IMR-90 (cell line): ENCODE results near the gene TMEM132A. TPM values are rescaled to one million over a fixed set of nuclear protein-coding genes. Genes with fewer than 3 reads are reported as not detected.

Experiments
- ATAC-seq: fragments of 200-7000 bp; cut with Tn5 transposase; 2 replicates; pipeline ENCODE4 v1.9.1; 2020; ENCODE audit warnings: low read depth, mild to moderate bottlenecking, moderate library complexity
- BruUV-seq: library from RNA; stranded (reverse); fragments of 400-500 nt; replicated peaks from 2 replicates; lab custom pipeline; 2021; lab: Mats Ljungman, UMichigan
- CTCF ChIA-PET: fragments of 300-600 bp; formaldehyde crosslinking; extraction: SDS; loops from one replicate; lab custom pipeline; 2021; ENCODE audit warnings: antibody characterized with exemption; lab: Yijun Ruan, JAX
- POLR2A ChIA-PET: fragments of 300-600 bp; sonication (Branson Sonifier 250); formaldehyde crosslinking; loops from one replicate; lab custom pipeline; 2022; ENCODE audit warnings: antibody characterized with exemption; ENCODE audit not compliant: unreplicated experiment; lab: Charles Lee
- DNase-seq: peaks from one replicate; pipeline ENCODE4 v3.0.0; 2013
- H2AFZ ChIP-seq: replicated peaks from 2 replicates; pipeline ENCODE3; 2013; ENCODE audit warnings: low read length, mild to moderate bottlenecking; ENCODE audit not compliant: poor library complexity
- H2AK5ac ChIP-seq: 2 replicates; pipeline ENCODE4 v1.6.1; 2013; ENCODE audit warnings: low read depth, low read length, inconsistent platforms
- H2AK9ac ChIP-seq: replicated peaks from 2 replicates; pipeline ENCODE3; 2013; ENCODE audit warnings: mild to moderate bottlenecking, low read depth, low read length, moderate library complexity; ENCODE audit not compliant: poor library complexity
- H2BK120ac ChIP-seq: 2 replicates; pipeline ENCODE4 v1.6.1; 2013; ENCODE audit warnings: low read depth, low read length, inconsistent platforms
- H2BK15ac ChIP-seq: 3 replicates; pipeline ENCODE4 v1.6.1; 2013; ENCODE audit warnings: low read depth, low read length, inconsistent platforms
- H2BK20ac ChIP-seq: 2 replicates; pipeline ENCODE4 v1.6.1; 2013; ENCODE audit warnings: low read depth, mild to moderate bottlenecking, inconsistent platforms, low read length, moderate library complexity
- H2BK5ac ChIP-seq: 2 replicates; pipeline ENCODE4 v1.6.1; 2013; ENCODE audit warnings: mild to moderate bottlenecking, low read depth, low read length, inconsistent platforms; ENCODE audit not compliant: poor library complexity, severe bottlenecking
- H3K14ac ChIP-seq: replicated peaks from 2 replicates; pipeline ENCODE4 v1.6.1; 2013; ENCODE audit warnings: low read depth, low read length, inconsistent platforms
- H3K18ac ChIP-seq: 2 replicates; pipeline ENCODE4 v1.6.1; 2013; ENCODE audit warnings: low read depth, low read length, control low read depth
- H3K23ac ChIP-seq: 2 replicates; pipeline ENCODE4 v1.6.1; 2013; ENCODE audit warnings: low read depth, low read length, inconsistent platforms
- H3K27ac ChIP-seq: 2 replicates; pipeline ENCODE4 v1.5.1; 2013; ENCODE audit warnings: mild to moderate bottlenecking, control low read depth, low read length; ENCODE audit not compliant: insufficient read depth
- H3K27me3 ChIP-seq: 2 replicates; pipeline ENCODE4 v1.6.1; 2013; ENCODE audit warnings: low read length; ENCODE audit not compliant: control insufficient read depth, insufficient read depth
- H3K36me3 ChIP-seq: 2 replicates; pipeline ENCODE4 v1.6.1; 2013; ENCODE audit warnings: low read length, mixed read lengths; ENCODE audit not compliant: control insufficient read depth, insufficient read depth
- H3K4ac ChIP-seq: 2 replicates; pipeline ENCODE4 v1.6.1; 2013; ENCODE audit warnings: low read depth, low read length, inconsistent platforms
- H3K4me1 ChIP-seq: 2 replicates; pipeline ENCODE4 v1.6.1; 2013; ENCODE audit warnings: low read length, mixed read lengths; ENCODE audit not compliant: control insufficient read depth, insufficient read depth
- H3K4me2 ChIP-seq: 2 replicates; pipeline ENCODE4 v1.6.1; 2013; ENCODE audit warnings: low read depth, mild to moderate bottlenecking, control low read depth, low read length, moderate library complexity
- H3K4me3 ChIP-seq: 2 replicates; pipeline ENCODE4 v1.5.1; 2013; ENCODE audit warnings: low read depth, mild to moderate bottlenecking, control low read depth, low read length, moderate library complexity; ENCODE audit not compliant: insufficient read depth
- H3K56ac ChIP-seq: 2 replicates; pipeline ENCODE4 v1.6.1; 2013; ENCODE audit warnings: low read length, inconsistent platforms; ENCODE audit not compliant: insufficient read depth; ENCODE audit errors: extremely low read depth
- H3K79me1 ChIP-seq, 2 experiments: 2 replicates each; pipeline ENCODE4 v1.6.1; 2013; ENCODE audit warnings: low read length in 2 of 2, inconsistent platforms in 1 of 2, low read depth in 1 of 2
- H3K9ac ChIP-seq: 2 replicates; pipeline ENCODE4 v1.6.1; 2013; ENCODE audit warnings: low read depth, low read length, control low read depth
- H3K9me1 ChIP-seq: 2 replicates; pipeline ENCODE4 v1.6.1; 2013; ENCODE audit warnings: low read length, inconsistent platforms; ENCODE audit not compliant: insufficient read depth
- H3K9me3 ChIP-seq: 2 replicates; pipeline ENCODE4 v1.6.1; 2013; ENCODE audit warnings: low read length; ENCODE audit not compliant: control insufficient read depth, insufficient read depth
- H4K20me1 ChIP-seq: 2 replicates; pipeline ENCODE4 v1.6.1; 2013; ENCODE audit warnings: low read length, inconsistent platforms; ENCODE audit not compliant: insufficient read depth
- H4K5ac ChIP-seq: 2 replicates; pipeline ENCODE4 v1.6.1; 2013; ENCODE audit warnings: mild to moderate bottlenecking, low read depth, low read length, control low read depth
- H4K8ac ChIP-seq, 2 experiments: 2 replicates each; pipeline ENCODE4 v1.6.1; 2013; ENCODE audit warnings: low read depth in 2 of 2, low read length in 2 of 2, control low read depth in 1 of 2, inconsistent platforms in 1 of 2
- H4K91ac ChIP-seq: 2 replicates; pipeline ENCODE4 v1.6.1; 2013; ENCODE audit warnings: low read depth, low read length, inconsistent platforms; ENCODE audit not compliant: insufficient read depth
- CHD1 ChIP-seq: IDR thresholded peaks from 2 replicates; pipeline ENCODE4 v1.6.1; 2012; ENCODE audit warnings: low read depth, low read length, improper control_type of control experiment
- MAFK ChIP-seq: IDR thresholded peaks from 2 replicates; pipeline ENCODE4 v1.6.1; 2012; ENCODE audit warnings: low read depth, low read length, improper control_type of control experiment
- MXI1 ChIP-seq: IDR thresholded peaks from 2 replicates; pipeline ENCODE4 v1.6.1; 2012; ENCODE audit warnings: low read depth, mild to moderate bottlenecking, low read length, moderate library complexity, borderline replicate concordance
- RFX5 ChIP-seq: IDR thresholded peaks from 2 replicates; pipeline ENCODE4 v1.8.0; 2012; ENCODE audit warnings: low read depth, mild to moderate bottlenecking, low read length, moderate library complexity
- SMC3 ChIP-seq: fragments of 150-350 bp; IDR thresholded peaks from 2 replicates; pipeline ENCODE4 v1.6.1; 2016; ENCODE audit warnings: low read depth, mild to moderate bottlenecking, antibody characterized with exemption, low read length, moderate library complexity
- WGBS, 2 experiments: methylation state at CpG; one replicate each; pipeline versions ENCODE4 v1.1.5 to v1.1.7; 2013; ENCODE audit warnings: missing lambda C conversion rate in 2 of 2; ENCODE audit not compliant: insufficient read length in 1 of 2; ENCODE audit errors: extremely low coverage in 2 of 2; 5-methylcytosine and 5-hydroxymethylcytosine counted together
- dilution Hi-C: fragments of 300-500 bp; cut with HindIII; formaldehyde crosslinking; loops from one replicate; pipeline ENCODE4 v1.14.3; 2018; ENCODE audit warnings: low sequenced_read_pairs; ENCODE audit not compliant: unreplicated experiment
- in situ Hi-C: fragments of 300-500 bp; cut with MboI; formaldehyde crosslinking; loops from 3 replicates; pipeline ENCODE4 v1.14.3; 2019; ENCODE audit warnings: low sequenced_read_pairs, inconsistent platforms, mixed read lengths
- intact Hi-C: fragments of 100-400 bp; cut with micrococcal nuclease; formaldehyde crosslinking; loops from 2 replicates; pipeline ENCODE4 v1.10.0; 2022
- polyA plus RNA-seq, 3 experiments: library from polyadenylated mRNA; depleted of rRNA; stranded (reverse); fragments of >200 nt; gene quantifications; 2 replicates each; pipeline ENCODE4 v1.2.3, GENCODE V29; 2012; ENCODE audit warnings: low replicate concordance in 1 of 3
- total RNA-seq: library from RNA; depleted of rRNA; stranded (reverse); fragments of >200 nt; gene quantifications from 2 replicates; pipeline ENCODE4 v1.2.3, GENCODE V29; 2012

TMEM132A gene
- total and polyA plus RNA-seq, 2 of the 4 experiments (the other 2 are of a cell fraction) = 7.7 to 64.2 TPM

DNA sequence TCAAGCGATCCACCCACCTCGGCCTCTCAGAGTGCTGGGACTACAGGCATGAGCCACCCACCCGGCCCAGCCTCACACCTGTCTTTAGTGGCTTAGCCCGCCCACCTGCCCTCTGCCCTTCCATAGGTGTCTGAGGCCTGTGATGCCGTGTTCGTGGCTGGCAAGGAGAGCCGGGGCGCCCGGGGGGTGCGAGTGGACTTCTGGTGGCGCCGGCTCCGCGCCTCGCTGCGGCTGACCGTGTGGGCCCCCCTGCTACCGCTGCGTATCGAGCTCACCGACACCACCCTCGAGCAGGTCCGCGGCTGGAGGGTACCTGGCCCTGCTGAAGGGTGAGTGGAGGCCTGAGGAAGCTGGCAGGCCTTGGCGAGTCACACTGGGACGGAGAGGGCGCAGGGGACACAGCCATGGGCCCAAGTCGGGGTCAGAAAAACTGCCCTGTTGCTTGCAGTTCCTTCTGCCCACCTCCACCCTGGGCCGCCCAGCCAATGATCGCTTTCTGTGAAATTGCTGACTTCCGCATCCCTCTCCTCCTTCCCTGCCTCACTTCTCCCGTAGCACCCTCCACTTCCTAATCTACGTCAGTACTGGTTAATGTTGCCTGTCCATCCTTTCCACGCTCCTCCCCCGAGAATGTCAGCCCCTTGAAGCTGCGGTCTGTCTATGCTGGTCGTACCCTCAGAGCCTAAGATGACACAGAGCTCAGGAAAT lies 9.3 kb downstream of the TMEM132A start:
- no peaks in the 10 kb centered on the region for H3K9me1 ChIP-seq
- H2BK15ac ChIP-seq = no peak overlapping the region
- no peak overlapping the region for H2AK9ac ChIP-seq
- no peak overlapping the region for H3K56ac ChIP-seq
- no peak overlapping the region for H4K5ac ChIP-seq
- no peak overlapping the region for H3K4ac ChIP-seq
- H3K4me2 ChIP-seq = no peak overlapping the region
- H2AFZ ChIP-seq = no peak overlapping the region
- no peak for TF ChIP-seq SMC3
- no peak for TF ChIP-seq RFX5
- no peak for TF ChIP-seq MAFK
- no peak for TF ChIP-seq CHD1
- TF ChIP-seq MXI1 = no peak
- no peak overlapping the region for H3K4me3 ChIP-seq
- H3K27ac ChIP-seq = no peak overlapping the region
- dilution Hi-C loops (no loop called here), intact Hi-C loops (no loop called here), in situ Hi-C loops (no loop called here)
- no peaks in the 10 kb centered on the region for H3K9me3 ChIP-seq
- H2AK5ac ChIP-seq = no peak overlapping the region
- DNase-seq (no peak), ATAC-seq (no peak)
- no peak overlapping the region for H2BK5ac ChIP-seq
- no peaks in the 10 kb centered on the region; the same call in 1 of the 2 replicates for H3K4me1 ChIP-seq
- ChIA-PET POLR2A (no interaction called here), CTCF (no interaction called here)
- H4K91ac ChIP-seq = no peak overlapping the region
- no peak overlapping the region for H2BK120ac ChIP-seq
- H3K9ac ChIP-seq = no peak overlapping the region
- no peaks in the 10 kb centered on the region; a peak in 1 of 4 replicates for H3K79me1 ChIP-seq
- BruUV-seq = no TSS peak
- no peak overlapping the region for H3K18ac ChIP-seq
- no peak overlapping the region for H3K23ac ChIP-seq
- no peaks in the 10 kb centered on the region for H4K20me1 ChIP-seq
- peaks cover 54% of the 10 kb centered on the region for H3K36me3 ChIP-seq
- H3K14ac ChIP-seq = no peak overlapping the region
- 80% methylated on average over 4 of the region's 37 CpGs; no CpG with 5 or more reads in 1 of the 2 experiments for WGBS, 2 experiments
- no peaks in the 10 kb centered on the region for H3K27me3 ChIP-seq
- no peak overlapping the region for H4K8ac ChIP-seq
- H2BK20ac ChIP-seq = no peak overlapping the region
